Measurements from ENCODE around the gene ELOA2.
"Not testable (repeated sequence)": the region's sequence is repeated elsewhere in the genome, so short reads cannot be mapped to it uniquely, and the experiment has no call there.

Gene ELOA2, protein sequence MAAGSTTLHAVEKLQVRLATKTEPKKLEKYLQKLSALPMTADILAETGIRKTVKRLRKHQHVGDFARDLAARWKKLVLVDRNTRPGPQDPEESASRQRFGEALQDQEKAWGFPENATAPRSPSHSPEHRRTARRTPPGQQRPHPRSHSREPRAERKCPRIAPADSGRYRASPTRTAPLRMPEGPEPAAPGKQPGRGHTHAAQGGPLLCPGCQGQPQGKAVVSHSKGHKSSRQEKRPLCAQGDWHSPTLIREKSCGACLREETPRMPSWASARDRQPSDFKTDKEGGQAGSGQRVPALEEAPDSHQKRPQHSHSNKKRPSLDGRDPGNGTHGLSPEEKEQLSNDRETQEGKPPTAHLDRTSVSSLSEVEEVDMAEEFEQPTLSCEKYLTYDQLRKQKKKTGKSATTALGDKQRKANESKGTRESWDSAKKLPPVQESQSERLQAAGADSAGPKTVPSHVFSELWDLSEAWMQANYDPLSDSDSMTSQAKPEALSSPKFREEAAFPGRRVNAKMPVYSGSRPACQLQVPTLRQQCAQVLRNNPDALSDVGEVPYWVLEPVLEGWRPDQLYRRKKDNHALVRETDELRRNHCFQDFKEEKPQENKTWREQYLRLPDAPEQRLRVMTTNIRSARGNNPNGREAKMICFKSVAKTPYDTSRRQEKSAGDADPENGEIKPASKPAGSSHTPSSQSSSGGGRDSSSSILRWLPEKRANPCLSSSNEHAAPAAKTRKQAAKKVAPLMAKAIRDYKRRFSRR

DNA sequence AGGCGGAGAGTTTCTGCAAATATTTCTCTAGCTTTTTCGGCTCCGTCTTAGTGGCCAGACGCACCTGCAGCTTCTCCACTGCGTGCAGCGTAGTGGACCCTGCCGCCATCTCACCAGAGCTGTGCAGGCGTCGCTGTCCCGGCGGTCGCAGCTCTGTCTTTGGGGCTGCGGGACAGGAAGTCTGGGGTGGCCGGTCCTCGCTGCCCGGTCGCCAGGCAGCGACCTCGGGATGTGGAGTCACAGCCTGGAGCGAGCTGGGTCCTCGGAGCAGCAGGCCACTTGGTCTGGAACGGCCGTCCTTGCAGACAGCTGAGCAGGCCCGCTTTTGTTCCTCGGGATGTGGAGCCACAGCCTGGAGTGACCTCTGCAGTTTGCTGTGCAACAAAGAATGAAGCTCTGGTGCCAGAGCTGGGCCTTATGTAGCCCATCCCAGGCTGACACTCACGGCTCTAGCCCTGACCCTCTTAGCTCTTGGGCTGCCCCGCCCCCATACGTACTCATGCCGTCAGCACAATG, at the start of gene ELOA2:
ELOA2 (minus strand) TSS at position 466 of the 516 bp plus-strand sequence; CDS start at position 109, 357 bp downstream.
- DNase-seq, result no peak

DNA sequence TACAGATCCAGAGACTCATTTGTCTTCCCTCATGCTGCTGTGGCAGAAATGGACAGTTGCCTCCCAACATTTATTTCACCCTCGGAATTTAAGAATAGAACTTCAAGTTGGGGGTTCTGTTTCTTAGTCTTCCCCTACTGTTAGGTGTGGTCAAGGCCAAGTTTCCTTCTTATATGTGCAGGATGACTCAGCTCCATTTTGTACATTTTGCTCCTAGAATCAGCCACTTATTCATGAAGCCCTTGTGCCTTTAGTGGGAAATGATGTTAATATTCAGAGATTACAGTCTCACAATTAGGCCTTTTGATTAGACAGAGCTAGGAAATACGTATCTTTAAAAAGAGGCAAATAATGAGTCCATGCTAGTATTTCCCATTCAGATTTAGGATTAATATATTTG, 46.2 kb upstream of the ELOA2 start:
- no peak for DNase-seq

DNA sequence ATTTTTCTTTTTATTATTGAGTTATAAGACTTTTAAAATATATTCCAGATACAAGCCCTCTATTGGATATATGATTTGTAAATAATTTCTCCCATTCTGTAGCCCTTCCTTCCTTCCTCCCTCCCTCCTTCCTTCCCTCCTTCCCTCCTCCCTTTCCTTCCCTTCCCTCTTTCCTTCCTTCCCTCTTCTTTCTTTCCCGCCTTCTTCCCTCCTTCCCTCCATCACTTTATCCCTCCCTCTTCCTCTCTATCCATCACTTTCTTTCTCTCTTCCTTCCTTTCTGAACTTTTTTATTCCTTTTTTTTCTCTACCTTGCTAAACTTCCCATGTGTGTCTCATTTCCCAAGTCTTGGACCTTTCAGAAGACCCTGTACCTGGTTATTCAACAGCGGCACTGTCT, 45.5 kb upstream of the ELOA2 start:
- no peak for DNase-seq

DNA sequence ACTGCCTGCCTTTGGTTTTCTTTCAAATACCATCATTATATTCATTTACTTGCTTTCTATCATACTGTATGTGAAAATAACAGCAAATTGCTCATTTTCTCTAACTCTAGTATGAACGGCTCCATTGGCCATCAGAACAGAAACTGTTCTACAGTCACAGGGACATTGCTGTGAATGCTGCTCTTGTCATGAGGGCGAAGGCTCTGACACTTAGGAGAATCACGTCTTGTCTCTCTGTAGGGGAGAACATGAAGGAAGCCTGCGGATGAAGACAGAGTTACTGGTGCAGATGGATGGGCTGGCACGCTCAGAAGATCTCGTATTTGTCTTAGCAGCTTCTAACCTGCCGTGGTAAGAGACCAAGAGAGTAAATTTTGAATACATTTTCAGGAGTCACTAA, 41.7 kb upstream of the ELOA2 start:
- no peak for DNase-seq

DNA sequence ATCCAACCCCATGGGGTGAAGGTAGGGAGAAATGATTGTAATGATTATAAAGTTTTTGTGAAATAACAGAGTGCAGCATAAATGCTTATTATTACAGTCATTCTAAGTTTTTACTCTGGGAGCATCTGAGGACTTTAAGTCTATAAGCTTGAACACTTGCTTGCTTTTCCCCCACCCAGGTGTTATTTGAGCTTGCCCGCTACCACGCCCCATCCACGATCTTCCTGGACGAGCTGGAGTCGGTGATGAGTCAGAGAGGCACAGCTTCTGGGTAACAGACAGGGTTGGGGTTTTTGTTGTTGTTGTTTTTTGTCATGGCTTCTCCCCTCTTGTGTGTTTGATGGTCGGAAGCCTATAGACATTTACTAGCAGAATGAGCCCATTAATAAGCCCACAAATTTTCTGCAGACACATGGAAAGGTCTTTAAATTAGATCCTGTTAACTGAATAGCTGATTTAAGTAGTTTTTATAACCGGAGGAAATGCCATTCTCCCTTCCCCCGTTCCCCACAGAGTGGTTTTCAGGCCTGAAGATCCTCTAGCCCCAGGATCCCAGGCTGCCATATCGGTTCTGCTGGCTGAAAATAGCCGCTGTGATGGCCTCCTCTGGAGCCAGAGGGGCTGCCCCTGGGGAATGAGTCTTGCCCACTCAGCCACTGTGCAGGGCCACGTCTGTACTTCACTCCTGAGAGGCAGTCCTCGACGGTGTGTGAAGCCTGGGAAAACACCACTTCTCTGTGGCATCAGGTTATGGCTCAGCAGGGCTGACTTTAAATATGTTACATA, 39.9 kb upstream of the ELOA2 start:
- DNase-seq, result no peak

DNA sequence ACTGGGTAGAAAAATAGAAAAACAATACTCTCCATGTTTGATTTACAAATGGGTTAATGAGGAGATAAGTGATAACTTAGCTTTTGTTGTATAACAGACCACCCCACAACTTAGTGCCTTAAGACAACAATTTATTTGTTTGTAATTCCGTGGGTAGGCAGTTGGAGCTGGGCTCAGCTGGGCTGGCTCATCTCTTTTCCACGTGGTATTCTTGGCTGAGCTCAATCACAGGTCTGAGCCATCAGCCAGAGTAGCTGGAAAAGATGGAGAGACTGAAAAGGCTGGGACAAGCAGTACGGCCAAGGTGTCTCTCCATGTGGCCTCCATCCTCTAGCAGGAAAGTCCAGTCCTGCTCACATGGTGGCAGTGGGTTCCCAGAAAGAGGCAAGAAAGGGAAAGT, 32.2 kb upstream of the ELOA2 start:
- DNase-seq, result no peak

DNA sequence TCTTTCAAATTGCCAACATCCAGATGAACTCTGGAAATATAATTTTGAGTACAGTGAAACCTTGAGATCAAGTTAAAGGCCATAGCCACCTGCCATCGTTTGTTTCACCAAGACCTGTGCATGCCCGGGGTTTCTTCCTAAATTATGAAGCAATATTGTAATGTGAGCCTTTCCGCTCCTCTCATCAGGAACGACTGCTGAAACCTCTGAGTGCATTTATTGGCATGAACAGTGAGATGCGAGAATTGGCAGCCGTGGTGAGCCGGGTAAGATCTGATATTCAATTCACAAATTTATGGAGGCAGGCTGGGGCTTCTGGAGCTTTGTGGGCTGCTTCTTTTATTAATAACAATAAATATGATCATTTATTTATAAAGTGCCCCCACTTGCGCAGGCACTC, 27.7 kb upstream of the ELOA2 start:
- DNase-seq, result no peak

DNA sequence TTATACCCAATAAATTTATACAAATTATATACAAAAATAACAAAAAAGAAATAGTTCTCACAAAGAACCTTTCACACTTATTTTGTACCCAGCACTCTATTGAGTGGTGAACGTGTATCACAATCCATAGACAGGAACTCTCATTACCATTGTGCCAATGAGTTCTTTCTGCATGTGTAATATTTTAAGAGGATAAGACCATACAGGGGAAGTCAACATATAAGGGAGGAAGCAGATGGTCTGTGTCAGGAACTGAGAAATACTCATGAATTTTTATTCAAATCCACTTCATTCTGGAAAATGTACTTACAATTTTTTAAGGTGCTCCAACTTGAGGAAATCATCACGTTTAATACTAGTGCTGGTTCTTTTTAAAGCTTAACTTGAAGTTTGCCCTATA, 27.1 kb upstream of the ELOA2 start:
- no peak for DNase-seq

DNA sequence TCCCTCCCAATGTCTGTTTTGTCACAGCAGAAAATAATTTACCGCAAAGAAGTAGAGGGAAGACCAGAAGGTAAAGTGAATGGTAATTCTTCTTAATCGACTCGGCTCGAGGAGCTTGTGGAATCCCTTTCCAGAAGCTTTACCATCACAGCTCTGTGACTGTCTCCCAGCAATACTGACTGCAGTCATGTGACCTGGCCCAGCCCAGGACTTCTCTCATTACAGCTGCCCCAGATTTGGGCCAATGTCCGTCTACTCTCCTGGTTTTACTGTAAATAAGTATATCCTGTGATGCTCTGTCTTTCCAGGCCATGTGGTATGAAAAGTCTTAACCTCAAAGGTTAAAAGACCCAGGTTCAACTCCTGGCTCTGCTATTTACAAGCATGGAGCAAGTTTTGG, 18.9 kb upstream of the ELOA2 start:
- no peak for DNase-seq

DNA sequence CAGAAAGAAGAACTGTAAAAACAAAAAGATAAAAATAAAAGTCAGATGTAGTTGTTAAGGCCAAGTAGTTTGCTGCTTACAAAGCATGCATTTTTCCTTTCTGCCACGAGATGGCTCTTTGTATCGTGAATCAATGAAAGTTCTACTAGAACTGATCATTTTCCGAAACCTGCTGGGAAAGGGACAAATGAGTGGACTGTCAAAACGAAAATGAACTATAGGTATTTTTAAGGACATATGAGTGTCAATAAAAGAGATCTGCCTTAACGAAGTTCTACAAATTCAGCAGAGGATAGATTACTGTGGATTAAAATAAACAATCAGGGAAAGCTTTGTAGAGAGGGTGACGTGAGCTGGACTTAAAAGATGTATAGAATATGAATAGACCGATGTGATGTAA, 15.0 kb upstream of the ELOA2 start:
- no peak for DNase-seq

DNA sequence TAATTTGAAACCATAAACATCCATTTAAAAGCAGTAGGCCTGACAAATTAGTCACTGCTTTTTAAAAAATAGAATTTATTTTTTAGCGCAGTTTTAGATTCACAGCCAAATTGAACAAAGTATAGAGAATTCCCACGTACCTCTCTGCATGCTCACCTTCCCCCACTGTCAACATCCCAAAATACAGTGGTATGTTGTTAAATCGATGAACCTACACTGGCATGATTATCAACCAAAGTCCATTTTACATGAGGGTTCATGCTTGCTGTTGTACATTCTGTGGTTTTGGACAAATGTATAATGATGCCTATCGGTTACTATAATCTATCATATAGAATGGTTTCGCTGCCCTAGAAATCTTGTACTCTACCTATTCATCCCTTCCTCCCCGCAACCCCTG, 5.6 kb upstream of the ELOA2 start:
- DNase-seq, result no peak

DNA sequence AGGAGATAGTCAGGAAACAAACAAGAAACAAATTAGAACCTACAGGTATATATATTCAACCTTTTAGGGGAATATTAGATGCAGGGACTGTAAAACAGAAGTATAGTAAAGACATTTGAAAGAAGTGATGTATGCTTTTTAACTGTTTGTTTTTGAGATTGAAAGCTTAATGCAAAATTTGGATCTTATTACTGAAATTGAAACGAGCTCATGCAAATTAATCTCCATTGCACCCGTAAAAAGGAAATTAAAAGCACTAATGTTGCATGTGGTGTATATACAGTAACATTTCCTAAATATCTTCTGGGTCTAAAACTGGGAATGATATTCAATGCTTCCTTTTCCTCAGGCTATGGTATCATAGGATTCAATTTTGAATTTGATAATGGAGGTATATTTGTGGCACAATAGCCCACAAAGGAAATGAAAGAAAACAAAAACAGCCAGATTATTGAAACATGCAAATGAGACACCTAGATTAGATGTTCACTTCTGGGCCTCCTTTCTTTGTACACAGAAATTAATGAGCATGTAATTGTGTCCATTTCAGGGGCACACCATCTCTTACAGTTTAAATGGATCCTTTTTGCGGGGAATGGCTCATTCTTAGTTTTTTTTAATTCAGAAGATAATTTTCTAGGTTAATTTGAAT, 1.6 kb upstream of the ELOA2 start:
- no peak for DNase-seq

DNA sequence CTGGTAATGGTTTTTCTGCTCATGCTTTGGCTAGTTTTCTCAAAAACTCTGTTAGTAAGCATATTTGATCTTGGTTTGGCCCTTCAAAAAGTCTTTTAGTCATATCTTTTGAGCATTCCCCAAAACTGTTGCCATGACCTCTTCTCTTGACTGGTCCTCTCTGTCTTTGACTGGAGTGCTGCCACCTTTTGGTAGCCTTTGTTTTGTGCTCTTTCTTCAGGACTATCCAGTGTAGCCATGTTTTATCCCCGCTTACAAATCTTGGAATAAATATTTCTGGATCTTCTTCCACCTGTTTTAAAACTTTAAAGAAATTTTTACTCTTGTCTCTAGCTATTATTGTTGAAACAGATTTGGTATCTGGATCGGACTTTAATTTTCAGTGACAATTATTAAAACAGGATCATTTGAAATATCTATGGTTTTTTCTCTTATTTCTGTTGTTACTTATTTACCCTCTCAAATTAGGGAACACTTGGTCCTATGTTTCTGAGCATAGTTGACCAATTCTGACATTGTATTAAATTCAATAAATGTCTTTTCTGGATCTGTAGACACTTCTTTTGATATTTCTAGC, 965 bp upstream of the ELOA2 start:
- DNase-seq, result no peak

DNA sequence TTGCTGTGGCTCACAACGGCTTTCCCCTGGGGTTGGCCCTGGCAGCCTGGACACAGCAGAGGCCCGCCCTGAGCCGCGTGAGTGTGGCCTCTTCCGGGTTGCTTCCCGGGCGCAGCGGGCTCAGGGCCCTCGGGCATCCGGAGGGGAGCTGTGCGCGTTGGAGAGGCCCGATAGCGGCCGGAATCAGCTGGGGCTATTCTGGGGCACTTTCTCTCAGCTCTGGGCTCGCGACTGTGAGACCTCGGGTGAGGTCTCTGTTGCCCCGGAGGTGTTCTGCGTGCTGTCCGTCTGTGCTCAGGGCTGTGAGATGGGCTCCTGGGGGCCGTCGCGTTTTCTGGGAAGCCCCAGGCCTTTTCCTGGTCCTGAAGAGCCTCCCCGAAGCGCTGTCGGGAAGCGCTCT, 830 bp downstream of the ELOA2 start:
- not testable (repeated sequence) for DNase-seq

DNA sequence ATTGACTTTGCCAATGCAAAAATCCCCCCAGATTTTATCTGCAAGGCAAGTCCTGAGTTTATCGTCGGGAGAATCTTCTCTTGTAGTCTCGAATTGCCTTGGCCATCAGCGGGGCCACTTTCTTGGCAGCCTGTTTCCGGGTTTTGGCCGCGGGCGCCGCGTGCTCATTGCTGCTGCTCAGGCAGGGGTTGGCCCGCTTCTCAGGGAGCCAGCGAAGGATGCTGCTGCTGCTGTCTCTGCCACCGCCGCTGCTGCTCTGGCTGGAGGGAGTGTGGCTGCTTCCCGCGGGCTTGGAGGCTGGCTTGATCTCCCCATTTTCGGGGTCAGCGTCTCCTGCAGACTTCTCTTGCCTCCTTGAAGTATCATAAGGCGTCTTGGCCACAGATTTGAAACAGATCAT, 2.5 kb downstream of the ELOA2 start:
- DNase-seq, result no peak

DNA sequence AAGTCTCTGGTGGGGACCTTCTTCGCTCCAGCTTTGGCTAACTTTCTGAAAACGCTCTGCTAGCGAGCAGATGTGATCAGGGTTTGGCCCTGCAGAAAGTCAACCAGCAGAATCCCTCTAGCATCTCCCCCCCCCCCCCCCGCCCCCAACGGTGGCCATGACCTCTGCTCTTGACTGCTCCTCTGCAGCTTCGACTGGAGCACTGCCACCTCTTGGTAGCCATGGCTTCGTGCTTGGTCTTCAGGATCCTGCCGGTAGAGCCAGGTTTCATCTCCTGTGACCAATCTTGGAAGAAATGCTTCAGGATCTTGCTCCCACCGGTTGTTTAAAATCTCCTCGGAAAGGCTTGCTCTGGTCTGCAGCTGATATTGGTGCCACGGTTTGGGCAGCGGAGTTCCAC, 4.5 kb downstream of the ELOA2 start:
- not testable (repeated sequence) for DNase-seq

DNA sequence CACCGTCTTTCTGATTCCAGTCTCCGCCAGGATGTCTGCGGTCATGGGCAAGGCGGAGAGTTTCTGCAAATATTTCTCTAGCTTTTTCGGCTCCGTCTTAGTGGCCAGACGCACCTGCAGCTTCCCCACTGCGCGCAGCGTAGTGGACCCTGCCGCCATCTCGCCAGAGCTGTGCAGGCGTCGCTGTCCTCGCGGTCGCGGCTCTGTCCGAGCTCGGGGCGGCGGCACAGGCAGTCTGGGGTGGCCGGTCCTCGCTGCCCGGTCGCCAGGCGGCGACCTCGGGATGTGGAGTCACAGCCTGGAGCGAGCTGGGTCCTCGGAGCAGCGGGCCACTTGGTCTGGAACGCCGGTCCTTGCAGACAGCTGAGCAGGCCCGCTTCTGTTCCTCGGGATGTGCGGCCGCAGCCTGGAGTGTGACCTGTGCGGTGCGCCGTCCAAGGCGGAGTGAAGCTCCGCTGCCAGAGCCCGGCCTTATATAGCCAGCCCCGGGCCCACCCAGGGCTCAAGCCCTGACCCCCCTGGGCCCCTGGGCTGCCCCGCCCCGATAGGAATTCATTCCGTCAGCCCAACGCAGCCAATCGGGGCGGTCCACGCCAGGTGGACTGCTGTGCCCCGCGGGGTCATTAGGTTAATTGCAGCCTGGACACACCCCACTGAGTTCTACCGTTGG, 5.6 kb downstream of the ELOA2 start:
- DNase-seq, result not testable (repeated sequence)

DNA sequence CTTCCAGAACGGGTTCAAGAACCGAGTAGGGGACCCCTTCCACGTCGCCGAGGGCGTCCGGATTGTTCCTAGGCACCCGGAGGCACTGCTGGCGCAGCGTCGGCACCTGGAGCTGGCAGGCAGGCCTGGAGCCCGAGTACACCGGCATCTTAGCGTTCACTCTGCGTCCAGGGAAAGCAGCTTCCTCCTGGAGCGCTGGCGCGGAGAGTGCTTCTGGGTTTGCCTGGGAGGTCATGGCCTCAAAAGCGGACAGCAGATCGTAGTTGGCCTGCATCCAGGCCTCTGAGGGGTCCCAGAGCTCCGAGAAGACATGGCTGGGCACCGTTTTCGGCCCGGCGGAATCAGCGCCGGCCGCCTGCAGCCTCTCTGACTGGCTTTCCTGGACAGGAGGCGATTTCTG, 6.7 kb downstream of the ELOA2 start:
- DNase-seq, result not testable (repeated sequence)

DNA sequence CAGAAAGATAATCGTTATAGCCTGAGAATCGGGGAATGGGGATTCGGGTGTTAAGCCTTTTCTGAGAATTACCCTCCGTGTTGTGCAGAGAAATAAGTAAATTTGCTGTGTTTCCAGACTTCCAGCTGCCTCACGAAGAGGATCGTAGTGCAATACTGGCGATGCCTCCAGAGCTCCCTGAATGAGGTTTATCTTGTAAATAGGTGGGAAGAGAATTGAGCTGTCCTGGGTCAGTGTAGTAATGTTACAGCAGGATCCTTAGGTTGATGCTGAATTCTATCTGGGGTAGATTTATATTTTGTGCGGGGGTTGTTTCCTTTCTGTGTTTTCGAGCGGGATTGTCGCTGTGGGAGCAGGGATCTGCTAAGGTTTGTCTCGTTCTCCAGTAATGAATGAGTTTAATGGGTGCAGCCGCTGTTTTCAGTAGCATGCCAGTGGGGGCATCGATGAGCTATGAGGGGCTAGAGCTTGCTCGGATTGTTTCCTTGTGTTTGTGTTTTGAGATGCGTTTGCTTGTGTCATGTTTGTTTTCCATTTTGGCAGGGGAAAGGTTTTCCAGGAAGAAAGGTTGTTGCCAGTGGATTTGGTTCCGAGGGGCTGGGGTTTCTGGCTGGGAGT, 9.8 kb downstream of the ELOA2 start:
- not testable (repeated sequence) for DNase-seq

DNA sequence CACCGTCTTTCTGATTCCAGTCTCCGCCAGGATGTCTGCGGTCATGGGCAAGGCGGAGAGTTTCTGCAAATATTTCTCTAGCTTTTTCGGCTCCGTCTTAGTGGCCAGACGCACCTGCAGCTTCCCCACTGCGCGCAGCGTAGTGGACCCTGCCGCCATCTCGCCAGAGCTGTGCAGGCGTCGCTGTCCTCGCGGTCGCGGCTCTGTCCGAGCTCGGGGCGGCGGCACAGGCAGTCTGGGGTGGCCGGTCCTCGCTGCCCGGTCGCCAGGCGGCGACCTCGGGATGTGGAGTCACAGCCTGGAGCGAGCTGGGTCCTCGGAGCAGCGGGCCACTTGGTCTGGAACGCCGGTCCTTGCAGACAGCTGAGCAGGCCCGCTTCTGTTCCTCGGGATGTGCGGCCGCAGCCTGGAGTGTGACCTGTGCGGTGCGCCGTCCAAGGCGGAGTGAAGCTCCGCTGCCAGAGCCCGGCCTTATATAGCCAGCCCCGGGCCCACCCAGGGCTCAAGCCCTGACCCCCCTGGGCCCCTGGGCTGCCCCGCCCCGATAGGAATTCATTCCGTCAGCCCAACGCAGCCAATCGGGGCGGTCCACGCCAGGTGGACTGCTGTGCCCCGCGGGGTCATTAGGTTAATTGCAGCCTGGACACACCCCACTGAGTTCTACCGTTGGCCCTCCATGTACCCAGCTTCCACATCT, 11.5 kb downstream of the ELOA2 start:
- DNase-seq, result not testable (repeated sequence)

DNA sequence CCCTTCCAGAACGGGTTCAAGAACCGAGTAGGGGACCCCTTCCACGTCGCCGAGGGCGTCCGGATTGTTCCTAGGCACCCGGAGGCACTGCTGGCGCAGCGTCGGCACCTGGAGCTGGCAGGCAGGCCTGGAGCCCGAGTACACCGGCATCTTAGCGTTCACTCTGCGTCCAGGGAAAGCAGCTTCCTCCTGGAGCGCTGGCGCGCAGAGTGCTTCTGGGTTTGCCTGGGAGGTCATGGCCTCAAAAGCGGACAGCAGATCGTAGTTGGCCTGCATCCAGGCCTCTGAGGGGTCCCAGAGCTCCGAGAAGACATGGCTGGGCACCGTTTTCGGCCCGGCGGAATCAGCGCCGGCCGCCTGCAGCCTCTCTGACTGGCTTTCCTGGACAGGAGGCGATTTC, 12.6 kb downstream of the ELOA2 start:
- not testable (repeated sequence) for DNase-seq

Data from activated T-cell treated with anti-CD3 and anti-CD28 coated beads, Interleukin-2, amount 50 U/mL, for 1 hour (primary cell).